ENCODE data around the gene TINAGL1.

Gene TINAGL1

DNA sequence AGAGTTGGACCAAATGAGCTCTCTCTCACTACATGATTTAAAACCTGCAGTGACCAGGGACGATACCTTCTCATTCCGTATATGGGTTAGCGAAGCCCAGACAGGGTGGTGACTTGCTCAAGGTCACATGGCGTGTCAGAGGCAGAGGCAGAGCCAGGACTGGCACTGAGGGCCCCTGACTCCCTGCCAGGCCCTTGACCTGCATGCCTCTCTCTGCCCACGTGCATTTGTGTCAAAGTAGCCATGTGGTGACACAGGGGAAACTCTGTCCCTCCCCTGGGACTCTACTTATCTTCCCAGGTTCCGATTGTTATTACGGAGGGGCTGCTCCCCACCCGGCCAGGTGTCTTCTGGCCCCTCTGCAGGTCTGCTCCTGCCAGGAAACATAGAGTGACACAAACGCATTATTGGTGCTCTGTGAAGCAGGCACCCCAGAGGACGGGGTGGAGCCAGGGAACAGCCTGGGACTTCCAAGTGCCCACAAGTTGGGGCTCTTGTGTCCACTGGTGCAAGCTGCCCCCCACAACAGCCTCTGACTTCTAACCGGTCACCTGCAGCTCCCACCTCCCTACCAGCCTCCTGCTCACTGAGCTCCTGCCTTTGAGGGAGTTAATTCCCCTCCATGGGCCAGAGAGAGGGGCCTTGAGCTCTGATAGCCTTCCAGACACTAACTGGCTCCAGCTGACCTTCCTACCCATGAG lies 7.3 kb upstream of the TINAGL1 start:
- no peak for DNase-seq

DNA sequence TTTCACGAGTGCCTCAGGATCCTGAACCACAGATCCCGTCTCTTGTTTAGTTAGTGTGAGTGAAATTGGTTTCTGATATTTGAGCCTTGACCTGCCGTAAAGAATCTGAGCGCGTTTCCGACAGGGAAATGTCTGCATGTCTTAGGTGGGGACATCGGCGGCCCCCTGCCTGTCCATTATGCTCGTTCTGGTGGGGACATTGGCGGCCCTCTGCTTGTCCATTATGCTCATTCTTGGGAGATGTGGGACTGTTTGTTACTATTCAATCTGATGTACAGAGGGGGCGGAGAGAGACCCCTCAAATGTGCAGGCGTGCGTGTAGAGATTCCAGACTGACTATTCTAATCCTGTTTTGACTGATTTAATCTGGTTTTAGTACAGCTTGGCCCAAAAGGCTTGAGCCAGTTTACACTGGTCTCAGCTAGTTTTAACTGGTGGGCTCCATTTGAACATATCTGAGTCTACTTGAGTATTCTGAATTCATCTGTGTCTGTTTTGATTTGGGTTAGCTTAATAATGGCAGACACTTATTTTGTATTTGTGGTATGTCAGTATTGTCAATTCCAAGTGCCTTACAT lies 6.6 kb upstream of the TINAGL1 start:
- no peak for DNase-seq

DNA sequence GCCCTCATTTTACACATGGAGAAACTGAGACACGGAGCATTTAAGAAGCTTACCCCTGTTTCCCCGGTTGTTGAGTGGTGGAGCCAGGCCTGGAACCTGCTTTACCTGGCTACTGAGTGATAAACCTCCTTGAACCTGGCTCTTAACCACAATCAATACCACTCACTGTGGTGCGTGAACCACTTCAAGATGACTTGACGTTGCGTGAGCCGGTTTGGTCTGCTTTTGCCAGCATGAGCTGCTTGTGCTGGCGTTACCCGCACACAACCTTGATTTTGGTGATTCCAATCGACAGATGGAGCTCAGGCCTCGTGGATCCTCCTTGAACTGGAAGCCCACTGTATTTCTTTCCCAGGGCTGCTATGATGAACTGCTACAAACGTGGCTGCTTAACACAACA lies 6.1 kb upstream of the TINAGL1 start:
- DNase-seq, result no peak

DNA sequence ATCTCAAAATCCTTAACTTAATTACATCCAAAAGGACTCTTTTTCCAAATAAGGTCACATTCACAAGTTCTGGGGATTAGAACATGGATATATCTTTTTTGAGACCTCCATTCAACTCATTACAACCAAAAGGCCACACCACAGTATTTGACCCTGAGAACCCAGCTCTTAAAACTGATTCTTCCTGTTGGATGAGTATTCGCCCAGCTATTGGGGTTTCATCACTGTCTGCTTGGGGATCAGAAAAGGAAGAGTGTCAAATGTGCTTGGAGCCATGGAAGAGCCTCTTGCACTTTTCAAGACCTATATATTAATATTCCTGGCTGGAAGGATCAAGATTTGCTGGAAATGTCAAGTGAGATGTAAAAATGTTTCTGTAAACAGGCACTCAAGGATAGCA lies 5.4 kb upstream of the TINAGL1 start:
- no peak for DNase-seq

DNA sequence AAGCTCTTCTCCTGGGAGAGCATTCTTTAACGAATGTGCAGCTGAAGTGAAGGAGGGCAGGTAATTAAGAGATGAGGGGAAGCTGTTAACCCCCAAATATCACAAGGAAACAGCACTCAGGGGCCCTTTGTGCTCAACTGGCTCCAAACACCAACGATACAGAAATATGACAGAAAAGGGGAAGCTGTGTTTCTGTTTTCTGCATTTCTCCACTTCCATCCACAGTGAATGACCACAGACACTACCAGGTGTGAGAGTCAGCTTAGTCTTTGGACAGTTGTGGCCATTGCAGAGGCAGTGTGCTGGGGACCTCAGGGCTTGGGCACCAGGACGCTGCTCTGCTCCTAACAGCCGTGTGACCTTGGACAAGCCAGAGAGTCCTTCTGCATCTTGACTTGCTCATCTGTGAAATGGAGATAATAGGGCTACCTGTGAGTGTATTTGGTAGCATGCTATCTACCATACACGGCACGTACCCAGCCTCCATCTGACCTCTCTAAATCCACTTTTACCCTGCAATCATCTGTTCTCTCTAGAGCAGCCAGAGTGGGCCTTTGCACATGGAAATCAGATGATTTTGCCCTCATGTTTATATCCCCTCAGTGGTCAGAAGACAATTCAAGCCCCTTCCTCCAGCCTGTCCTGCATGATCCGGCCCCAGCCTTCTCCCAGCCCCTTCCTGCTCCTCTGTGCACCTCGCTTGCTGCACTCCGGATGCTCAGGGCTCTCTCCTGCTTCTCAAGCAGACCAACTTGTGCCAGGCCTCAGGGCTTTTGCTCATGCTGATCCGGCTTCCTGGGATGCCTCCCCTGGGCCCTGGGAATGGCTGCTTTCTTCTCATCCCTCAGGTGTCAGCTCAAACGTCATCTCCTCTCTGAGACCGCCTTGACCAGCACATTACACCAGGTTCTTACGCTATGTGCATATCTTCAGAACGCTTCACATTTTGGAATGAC lies 4.7 kb upstream of the TINAGL1 start:
- DNase-seq, result no peak

DNA sequence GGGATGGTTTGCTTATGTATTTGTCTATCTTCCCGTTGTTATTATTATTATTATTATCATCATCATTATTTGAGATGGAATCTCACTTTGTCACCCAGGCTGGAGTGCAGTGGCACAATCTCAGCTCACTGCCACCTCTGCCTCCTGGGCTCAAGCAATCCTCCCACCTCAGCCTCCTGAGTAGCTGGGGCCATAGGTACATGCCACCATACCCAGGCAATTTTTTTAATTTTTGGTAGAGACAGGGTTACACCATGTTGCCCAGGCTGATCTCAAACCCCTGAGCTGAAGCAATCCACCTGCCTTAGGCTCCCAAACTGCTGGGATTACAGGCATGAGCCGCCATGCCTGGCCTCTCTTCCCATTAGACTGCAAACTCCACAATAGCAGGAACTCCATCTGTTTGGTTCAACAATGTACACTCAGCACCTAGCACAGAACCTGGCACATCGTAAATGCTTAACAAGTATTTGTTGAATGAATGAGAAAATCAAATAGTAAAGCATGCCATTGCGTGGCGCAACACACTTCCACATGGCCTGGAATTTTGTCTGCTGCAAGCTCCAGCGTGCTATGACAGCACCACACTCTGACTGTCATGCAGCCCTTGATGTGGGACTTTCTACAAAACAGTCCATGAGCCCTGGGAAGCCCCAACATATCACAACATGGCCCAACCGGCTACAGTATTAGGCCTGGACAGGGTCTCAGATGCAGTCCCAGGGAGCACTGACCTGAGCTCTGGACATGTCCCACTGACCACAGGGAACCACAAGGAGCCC lies 3.8 kb upstream of the TINAGL1 start:
- no peak for DNase-seq

DNA sequence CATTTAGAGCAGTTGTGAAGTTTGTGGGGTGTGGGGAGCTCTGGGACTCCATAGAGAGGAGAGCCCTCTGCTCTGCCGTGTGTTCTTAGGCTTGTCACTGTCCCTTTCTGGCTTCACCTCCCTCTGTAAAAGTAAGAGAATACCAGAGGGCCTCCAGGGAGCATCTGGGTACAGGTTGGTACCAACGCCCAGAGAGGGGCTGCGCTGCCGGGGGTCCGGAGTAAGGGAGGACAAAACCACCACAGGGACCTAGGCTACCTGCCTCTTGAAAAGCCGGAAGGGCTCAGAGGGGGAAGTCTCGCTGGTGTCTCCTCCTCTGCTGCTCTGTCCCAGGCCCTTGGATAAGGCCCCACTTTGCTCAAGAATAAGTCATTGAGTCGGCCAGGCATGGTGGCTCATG lies 3.1 kb upstream of the TINAGL1 start:
- no peak for DNase-seq

DNA sequence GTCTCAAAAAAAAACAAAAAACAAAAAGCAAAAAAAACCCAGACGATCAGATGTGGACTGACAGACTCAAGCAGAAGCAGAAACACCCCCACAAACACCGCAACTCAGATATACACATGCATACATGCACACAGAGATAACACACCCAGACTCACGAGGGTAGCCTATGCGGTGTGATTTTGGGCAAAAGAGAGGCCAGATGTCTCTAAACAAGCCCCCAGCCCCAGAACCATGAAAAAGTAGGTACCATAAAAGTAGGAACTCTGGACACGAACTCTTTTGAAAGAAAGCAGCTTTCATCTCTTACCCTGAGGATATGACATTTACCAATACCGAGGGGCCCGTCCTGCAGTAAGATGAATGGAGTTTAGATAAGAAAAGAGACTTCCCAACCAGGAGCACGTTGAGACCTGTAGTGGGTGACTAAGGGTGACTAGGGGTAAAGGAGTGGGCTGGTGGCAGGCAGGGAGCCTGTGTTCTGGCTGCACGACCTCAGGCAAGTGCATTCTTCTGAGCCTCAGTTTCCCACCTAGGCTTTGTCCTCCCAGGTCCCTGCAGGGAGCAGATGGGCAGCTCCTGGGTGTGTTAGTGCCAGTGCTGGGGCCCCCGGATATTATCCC lies 1.5 kb upstream of the TINAGL1 start:
- DNase-seq, result no peak

DNA sequence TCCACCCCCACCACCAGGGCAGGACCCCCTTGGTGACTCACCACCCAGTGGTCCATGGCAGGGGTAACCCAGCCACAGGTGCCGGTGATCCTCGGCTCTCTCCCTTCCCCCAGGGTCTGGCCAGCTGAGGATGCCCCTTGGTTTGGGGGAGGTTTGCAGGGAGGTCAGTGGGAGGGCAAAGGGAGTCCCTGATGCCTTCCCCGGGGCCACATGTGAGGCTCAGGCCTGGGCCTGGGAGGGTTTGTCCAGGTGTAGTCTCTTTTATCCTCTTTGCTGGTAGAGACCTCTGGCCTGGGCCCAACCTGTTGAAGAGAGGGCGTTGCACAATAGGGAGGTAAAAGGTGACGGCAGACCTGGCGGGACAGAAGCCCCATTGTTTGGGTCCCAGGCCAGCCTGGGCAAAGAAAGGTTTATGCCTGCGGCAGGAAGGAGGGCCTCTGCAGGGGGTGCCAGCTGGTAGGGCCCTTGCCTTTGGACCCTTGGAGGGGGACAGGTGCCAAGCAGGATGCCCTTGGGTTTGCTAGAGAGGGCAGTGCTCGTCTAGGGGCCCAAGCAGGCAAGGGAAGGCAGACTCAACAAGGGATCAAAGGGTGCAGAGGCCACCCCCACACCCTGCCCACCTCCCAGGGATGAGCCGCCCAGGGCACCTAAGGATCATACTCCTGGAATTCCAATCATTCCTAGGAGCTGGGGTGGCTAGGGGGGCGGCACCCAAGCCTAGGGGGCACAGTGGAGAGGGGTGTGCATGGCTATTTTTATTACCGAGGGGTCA lies 760 bp upstream of the TINAGL1 start:
- no peak for DNase-seq

DNA sequence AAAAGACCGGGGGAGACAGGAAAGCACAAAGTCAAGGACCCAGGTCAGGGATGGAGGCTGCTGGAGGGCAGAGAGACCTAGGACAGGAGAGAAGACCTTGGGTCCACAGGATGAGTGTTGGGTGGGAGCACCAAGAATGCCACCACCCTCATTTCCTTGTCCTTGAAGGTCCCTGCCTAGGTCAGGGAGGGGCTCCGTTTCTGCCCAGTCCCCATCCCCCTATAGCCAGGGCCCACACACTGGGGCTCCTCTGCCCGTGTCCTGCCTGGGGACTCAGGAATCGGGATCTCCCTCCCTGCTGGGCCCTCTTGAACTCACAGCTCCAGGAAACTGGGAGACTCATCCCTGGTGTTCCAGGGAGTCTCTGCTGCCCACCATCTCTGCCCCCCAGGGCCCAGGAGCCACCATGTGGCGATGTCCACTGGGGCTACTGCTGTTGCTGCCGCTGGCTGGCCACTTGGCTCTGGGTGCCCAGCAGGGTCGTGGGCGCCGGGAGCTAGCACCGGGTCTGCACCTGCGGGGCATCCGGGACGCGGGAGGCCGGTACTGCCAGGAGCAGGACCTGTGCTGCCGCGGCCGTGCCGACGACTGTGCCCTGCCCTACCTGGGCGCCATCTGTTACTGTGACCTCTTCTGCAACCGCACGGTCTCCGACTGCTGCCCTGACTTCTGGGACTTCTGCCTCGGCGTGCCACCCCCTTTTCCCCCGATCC lies 584 bp downstream of the TINAGL1 start:
- no peak for DNase-seq

DNA sequence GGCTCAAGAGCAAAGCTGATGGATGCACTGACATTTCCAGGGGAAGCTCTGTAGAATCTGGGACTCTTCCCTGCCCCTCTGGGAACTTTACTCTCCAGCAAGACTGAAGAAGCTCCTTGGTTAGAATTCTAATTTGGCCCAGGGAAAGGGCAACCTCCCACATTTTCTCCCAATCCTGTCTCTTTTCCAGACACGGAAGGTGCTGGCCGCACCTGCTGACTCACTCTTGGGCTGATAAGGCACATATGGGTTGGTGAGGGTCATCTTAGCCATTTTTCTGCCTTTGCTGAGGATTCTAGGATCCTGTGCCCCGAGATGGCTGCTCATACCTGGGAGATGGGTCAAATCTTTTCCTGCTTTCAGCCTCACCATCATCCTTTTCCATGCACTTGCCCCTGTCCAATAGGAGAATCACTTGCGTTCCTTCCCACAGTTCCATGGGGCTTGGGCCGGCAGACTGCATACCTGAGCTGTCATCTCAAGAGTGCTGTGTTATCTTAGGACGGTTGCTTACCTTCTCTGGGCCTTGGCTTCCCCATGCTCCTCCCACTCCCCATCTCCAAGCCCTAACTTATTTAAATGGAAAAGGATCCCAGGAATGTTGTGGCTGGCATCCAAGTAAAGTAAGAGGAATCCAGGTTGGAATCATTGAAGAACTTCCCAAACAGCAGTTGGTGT lies 1.3 kb downstream of the TINAGL1 start:
- DNase-seq, result no peak

DNA sequence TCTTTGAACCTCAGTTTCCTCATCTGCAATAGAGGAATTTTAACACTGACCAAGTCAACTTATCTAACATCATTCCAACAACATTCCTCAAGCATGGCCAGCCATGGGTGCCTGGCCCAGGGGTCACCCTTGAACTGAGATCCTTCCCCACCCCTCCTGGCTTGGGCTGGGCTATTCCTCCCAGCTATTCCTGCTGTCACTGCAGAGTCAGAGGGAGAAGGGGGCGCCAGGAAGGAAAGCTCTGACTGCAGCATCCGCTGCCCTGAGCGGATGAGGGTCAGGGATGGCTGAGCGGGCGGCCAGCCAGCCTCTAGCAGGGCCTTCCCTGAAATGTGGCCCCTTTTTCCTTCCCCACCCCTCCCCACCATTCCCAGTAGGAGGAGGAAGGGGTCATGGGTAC lies 3.1 kb downstream of the TINAGL1 start:
- DNase-seq, result no peak

DNA sequence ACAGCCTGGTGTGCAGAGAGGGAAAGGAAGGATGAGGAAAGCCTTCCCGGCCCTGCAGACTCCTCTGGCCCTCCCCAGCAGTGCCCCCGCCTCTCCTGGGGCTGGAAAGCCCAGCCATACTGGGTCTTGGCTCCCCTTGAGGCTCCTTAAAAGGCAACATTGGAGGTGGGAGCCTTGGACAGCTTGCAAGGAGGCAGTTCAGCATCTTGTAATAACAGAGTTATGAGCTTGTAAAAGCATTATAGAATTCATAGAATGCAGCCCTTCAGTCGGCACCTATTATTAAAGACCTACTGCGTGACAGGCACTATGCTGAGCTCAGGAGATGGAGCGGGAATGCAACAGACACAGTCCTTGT lies 4.2 kb downstream of the TINAGL1 start:
- DNase-seq, result no peak

DNA sequence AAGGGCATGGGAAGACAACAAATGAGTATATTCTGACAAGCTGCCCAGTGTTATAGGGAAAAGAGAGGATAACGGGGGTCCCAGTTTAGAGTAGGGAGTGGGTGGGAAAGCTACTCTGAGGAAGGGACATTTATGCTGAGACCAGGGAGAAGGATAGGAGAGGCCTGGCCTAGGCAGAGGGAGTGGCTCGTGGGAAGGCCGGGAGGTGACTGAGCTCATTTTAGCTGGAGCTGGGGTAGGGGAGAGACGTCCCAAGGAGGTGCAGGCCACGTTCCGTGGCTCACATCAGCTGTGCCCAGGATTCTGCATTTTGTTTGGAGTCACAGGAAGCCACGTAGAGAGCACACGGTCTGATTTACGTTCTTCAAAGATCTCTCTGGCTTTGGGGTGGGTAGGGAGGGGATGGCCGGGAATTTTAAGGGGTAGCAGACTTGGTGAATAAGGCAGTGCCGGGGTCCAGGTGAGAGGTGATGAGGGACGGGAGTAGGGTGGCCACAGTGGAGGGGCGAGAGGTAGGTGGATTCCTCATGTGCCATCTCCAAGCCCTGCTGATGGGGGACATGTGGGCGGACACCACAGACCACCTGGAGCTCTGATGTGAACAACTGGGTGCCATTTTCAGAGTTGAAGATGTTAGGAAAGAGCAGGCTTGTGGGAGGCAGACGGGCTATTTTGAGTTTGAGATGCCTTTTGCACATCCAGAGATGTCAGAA lies 4.7 kb downstream of the TINAGL1 start:
- no peak for DNase-seq

DNA sequence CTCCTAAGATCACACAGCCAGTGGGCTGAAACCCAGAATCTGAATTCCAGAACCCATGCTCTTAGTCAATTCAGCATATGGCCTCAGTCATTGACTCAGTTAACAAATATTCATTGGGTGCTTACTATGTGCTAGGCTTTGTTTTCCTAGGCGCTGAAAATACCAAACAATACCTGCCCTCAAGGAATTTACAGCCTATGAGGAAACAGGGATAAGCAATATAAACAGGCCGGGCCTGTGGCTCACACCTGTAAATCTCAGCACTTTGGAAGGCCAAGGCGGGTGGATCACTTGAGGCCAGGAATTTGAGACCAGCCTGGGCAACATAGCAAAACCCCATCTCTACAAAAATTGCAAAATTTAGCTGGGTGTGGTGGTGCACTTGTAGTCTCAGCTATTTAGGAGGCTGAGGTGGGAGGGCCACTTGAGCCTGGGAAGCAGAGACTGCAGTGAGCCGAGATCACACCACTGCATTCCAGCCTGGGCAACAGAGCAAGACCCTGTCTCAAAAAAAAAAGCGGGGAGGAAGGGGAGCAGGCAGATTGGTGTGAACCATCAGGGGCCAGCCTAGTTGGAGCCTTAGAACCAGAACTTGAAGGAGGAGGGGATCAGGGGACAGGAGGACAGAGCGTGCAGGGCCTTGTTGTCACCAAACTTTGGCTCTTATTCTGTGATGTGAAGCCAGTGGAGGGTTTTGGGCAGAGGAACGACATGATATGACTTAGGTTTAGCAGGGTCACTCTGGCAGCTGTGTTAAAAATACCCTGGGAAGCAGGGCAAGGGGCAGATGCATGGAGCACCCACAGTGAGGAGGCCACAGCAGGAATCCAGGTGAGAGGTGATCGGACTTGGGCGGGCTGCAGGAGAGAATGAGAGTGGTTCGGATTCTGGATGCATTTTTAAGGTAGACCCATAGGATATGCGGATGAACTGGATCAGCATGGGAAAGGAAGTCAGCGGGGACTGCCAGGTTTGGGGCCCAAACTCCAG lies 5.8 kb downstream of the TINAGL1 start:
- no peak for DNase-seq

DNA sequence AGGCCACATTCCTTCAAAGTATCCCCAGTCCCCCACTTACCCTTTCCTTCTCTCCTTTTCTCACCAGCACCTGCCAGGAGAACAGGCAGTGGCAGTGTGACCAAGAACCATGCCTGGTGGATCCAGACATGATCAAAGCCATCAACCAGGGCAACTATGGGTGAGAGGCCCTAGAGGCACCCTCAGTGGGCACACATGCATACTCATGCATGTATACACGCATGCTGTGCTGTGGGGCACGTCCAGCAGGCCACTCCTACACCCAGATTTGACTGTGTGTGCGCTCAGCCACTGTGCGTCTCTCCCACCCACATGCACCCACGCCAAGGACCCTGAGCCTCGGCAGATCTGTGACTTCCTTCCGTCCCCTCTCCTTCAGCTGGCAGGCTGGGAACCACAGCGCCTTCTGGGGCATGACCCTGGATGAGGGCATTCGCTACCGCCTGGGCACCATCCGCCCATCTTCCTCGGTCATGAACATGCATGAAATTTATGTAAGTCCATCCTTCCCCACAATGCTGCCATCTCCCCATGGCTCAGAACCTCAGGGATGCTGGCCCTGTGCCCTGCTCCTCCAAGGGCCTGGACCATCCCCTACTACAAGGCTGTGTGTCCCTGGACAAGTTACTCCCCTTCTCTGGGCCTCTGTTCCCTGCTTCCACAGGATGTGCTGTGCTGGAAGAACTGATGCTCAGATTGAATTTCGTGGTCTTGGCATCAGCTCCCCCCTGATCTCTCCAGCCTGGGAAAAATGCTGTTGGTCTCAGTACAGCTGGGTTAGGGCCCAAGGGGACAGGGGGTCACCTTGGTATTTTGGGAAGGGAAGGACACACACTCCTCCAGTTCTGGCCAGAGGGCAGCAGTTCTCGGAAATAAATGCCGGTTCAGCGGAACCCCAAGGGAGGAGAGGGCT lies 7.0 kb downstream of the TINAGL1 start:
- DNase-seq, result no peak

Measured in activated CD4-positive, alpha-beta T cell treated with anti-CD3 and anti-CD28 coated beads for 1 hour (primary cell).